GM23248 (cell line): Measurements from ENCODE around the gene CENPN. TPM values are rescaled to one million over a fixed set of nuclear protein-coding genes. Genes with fewer than 3 reads are reported as not detected.

Experiments
- DNase-seq: peaks from one replicate; pipeline ENCODE4 v3.0.0-alpha.2; 2015
- H2AFZ ChIP-seq: fragments of 200-600 bp; sonication (generic); 2 replicates; pipeline ENCODE4 v1.6.1; 2016; ENCODE audit warnings: antibody characterized with exemption
- H3F3A ChIP-seq: fragments of 200-600 bp; sonication (generic); 2 replicates; pipeline ENCODE4 v1.6.1; 2016; ENCODE audit warnings: mild to moderate bottlenecking, antibody characterized with exemption, mixed run types; ENCODE audit not compliant: insufficient read depth
- H3K27ac ChIP-seq: fragments of 200-600 bp; sonication (generic); 2 replicates; pipeline ENCODE4 v1.5.1; 2016; ENCODE audit warnings: mild to moderate bottlenecking
- H3K27me3 ChIP-seq: fragments of 200-600 bp; sonication (generic); replicated peaks from 2 replicates; pipeline ENCODE4 v1.6.1; 2016; ENCODE audit warnings: mild to moderate bottlenecking; ENCODE audit not compliant: insufficient read depth
- H3K36me3 ChIP-seq: fragments of 200-600 bp; sonication (generic); 2 replicates; pipeline ENCODE4 v1.6.1; 2016; ENCODE audit warnings: low read depth, mild to moderate bottlenecking
- H3K4me1 ChIP-seq: fragments of 200-600 bp; sonication (generic); 2 replicates; pipeline ENCODE4 v1.6.1; 2016; ENCODE audit warnings: mild to moderate bottlenecking; ENCODE audit not compliant: insufficient read depth
- H3K4me2 ChIP-seq: fragments of 200-600 bp; sonication (generic); one replicate; pipeline ENCODE4 v1.6.1; 2016; ENCODE audit warnings: mild to moderate bottlenecking; ENCODE audit not compliant: unreplicated experiment
- H3K4me3 ChIP-seq: fragments of 200-600 bp; sonication (generic); 2 replicates; pipeline ENCODE4 v1.5.1; 2016; ENCODE audit warnings: mild to moderate bottlenecking
- H3K79me2 ChIP-seq: fragments of 200-600 bp; sonication (generic); 2 replicates; pipeline ENCODE4 v1.6.1; 2016; ENCODE audit warnings: mild to moderate bottlenecking; ENCODE audit not compliant: insufficient read depth
- H3K9ac ChIP-seq: fragments of 200-600 bp; sonication (generic); 2 replicates; pipeline ENCODE4 v1.6.1; 2016; ENCODE audit warnings: mild to moderate bottlenecking
- H3K9me2 ChIP-seq: fragments of 200-600 bp; sonication (generic); 2 replicates; pipeline ENCODE4 v1.6.1; 2016; ENCODE audit warnings: mixed run types, mild to moderate bottlenecking, moderate library complexity; ENCODE audit not compliant: insufficient read depth
- H3K9me3 ChIP-seq: fragments of 200-600 bp; sonication (generic); one replicate; pipeline ENCODE4 v1.6.1; 2017; ENCODE audit warnings: low read depth
- H4K20me1 ChIP-seq: fragments of 200-600 bp; sonication (generic); 2 replicates; pipeline ENCODE4 v1.6.0; 2016; ENCODE audit not compliant: insufficient read depth
- EZH2 ChIP-seq: fragments of 200-600 bp; sonication (generic); IDR thresholded peaks from 2 replicates; pipeline ENCODE4 v1.6.1; 2018; ENCODE audit warnings: antibody characterized with exemption, mild to moderate bottlenecking; ENCODE audit not compliant: insufficient read depth, poor library complexity, severe bottlenecking
- EZH2phosphoT487 ChIP-seq: fragments of 200-600 bp; sonication (generic); IDR thresholded peaks from 2 replicates; pipeline ENCODE4 v1.6.1; 2018; ENCODE audit warnings: antibody characterized with exemption, moderate library complexity, mild to moderate bottlenecking, low read depth; ENCODE audit not compliant: insufficient read depth
- WGBS, 2 experiments: methylation state at CpG; one replicate each; pipeline ENCODE4 v1.1.6; 2015 to 2017; ENCODE audit warnings: low lambda C conversion rate in 2 of 2, low coverage in 1 of 2; ENCODE audit errors: missing lambda C conversion rate in 2 of 2; 5-methylcytosine and 5-hydroxymethylcytosine counted together
- in situ Hi-C: fragments of 300-500 bp; cut with MboI; formaldehyde crosslinking; loops from 2 replicates; pipeline ENCODE4 v1.15.0; 2020
- polyA plus RNA-seq: library from polyadenylated mRNA; unstranded; fragments of >200 nt; fragmentation: Nextera tagmentation; extraction: Ambion mirVana; gene quantifications from 2 replicates; pipeline ENCODE4 v1.2.1, GENCODE V29; 2016
- total RNA-seq: library from RNA; depleted of rRNA; stranded (reverse); fragments of >200 nt; shearing (Covaris generic); gene quantifications from 2 replicates; pipeline ENCODE4 v1.2.3, GENCODE V29; 2014

CENPN gene
- total and polyA plus RNA-seq, 2 experiments from 2014 or later: 29.0 to 29.2 TPM

DNA sequence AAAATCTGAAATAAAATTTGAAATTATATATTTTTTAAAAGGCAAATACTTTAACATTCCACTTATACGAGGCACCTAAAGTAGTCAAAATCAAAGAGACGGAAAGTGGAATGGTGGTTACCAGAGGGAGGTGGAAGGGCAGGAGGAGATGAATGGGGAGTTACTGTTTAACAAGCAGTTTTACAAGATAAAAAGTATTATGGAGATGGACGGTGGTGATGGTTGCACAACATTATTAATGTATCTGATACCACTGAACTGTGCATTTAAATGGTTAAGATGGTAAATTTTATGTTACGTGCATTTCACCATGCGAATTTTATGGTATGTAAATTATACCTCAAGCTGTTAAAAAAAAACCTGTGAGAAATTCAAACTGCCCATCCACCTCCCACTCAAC, 5.7 kb upstream of the CENPN start:
- WGBS, 2 experiments: 95 to 96% methylated on average over 5 of the region's 5 CpGs
- no peak overlapping the region for H3K4me2 ChIP-seq
- no peak overlapping the region for H3K9ac ChIP-seq
- H3K27ac ChIP-seq: no peak overlapping the region
- peaks cover 22% of the 10 kb centered on the region for H3K4me1 ChIP-seq
- no peaks in the 10 kb centered on the region for H3K27me3 ChIP-seq
- peaks cover 15% of the 10 kb centered on the region for H3F3A ChIP-seq
- H3K9me3 ChIP-seq: no peaks in the 10 kb centered on the region
- no peaks in the 10 kb centered on the region for H3K9me2 ChIP-seq
- DNase-seq: no peak
- H3K79me2 ChIP-seq: peaks cover 100% of the 10 kb centered on the region
- no peak overlapping the region for H3K4me3 ChIP-seq
- H4K20me1 ChIP-seq: no peaks in the 10 kb centered on the region
- no peak overlapping the region for H2AFZ ChIP-seq
- no peaks in the 10 kb centered on the region for H3K36me3 ChIP-seq
- in situ Hi-C loops: no loop called here
- TF ChIP-seq EZH2phosphoT487: no peak
- TF ChIP-seq EZH2: no peak

- peak overlapping the region; percentile 13 for H3K4me2 ChIP-seq
- no peaks in the 10 kb centered on the region for H3K36me3 ChIP-seq
- H3F3A ChIP-seq: peaks cover 21% of the 10 kb centered on the region
- no peak overlapping the region for H3K4me3 ChIP-seq
- peak overlapping the region; percentile 81 for H3K27ac ChIP-seq
- peaks cover 88% of the 10 kb centered on the region for H3K79me2 ChIP-seq
- no peaks in the 10 kb centered on the region for H3K27me3 ChIP-seq
- in situ Hi-C loops: no loop called here
- WGBS, 2 experiments: 94 to 95% methylated on average over 4 of the region's 4 CpGs
- DNase-seq: no peak
- no peaks in the 10 kb centered on the region for H4K20me1 ChIP-seq
- H3K9me2 ChIP-seq: no peaks in the 10 kb centered on the region
- peaks cover 11% of the 10 kb centered on the region for H3K4me1 ChIP-seq
- no peak overlapping the region for H2AFZ ChIP-seq
- peak overlapping the region; percentile 45; the same call in 1 of the 2 replicates for H3K9ac ChIP-seq
- H3K9me3 ChIP-seq: no peaks in the 10 kb centered on the region
- TF ChIP-seq EZH2: no peak
- no peak for TF ChIP-seq EZH2phosphoT487
Measured at GRCh38 chr16:81003064-81003463, 4.0 kb upstream of the CENPN start.

DNA sequence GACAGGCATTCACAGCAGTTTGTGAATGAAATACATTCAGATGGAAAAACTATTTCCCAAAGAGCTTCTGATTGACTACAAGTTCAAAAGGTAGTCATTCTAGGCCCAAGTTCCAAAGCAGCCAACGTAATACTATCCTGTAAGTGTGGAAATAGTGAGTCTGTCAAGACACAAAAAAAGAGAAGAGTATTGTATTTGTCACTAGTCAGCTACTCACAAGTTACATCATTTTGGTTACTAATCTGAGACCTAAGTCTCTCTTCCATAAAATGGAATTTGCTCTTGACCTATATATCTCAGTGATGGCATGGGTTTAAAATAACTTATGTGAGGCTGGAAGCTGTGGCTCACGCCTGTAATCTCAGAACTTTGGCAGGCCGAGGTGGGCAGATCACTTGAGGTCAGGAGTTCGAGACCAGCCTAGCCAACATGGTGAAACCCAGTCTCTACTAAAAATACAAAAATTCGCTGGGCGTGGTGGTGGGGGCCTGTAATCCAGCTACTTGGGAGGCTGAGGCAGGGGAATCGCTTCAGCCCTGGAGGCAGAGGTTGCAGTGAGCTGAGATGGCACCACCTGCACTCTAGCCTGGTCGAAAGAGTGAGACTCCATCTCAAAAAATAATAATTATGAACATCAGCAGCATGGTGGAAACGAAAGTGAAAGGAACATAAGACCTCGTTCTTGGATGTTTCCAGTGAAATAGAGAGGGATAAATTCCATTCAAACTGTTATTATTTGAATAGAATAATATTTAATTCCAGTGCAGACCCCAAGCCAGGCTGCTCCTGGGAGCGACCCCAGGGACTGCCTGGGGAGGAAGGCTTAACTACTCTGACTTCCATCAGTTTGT, 3.2 kb upstream of the CENPN start:
- Histone ChIP-seq H3K9me2 (no peaks in the 10 kb centered on the region), H3K36me3 (no peaks in the 10 kb centered on the region), H4K20me1 (no peaks in the 10 kb centered on the region), H3K4me3 (peak overlapping the region; percentile 94), H3F3A (peaks cover 21% of the 10 kb centered on the region), H3K4me1 (peaks cover 16% of the 10 kb centered on the region), H3K27me3 (no peaks in the 10 kb centered on the region), H2AFZ (peak overlapping the region; percentile 49), H3K9me3 (no peaks in the 10 kb centered on the region), H3K79me2 (peaks cover 88% of the 10 kb centered on the region), H3K27ac (peak overlapping the region; percentile 81), H3K9ac (peak overlapping the region; percentile 45), H3K4me2 (peak overlapping the region; percentile 64)
- peak; percentile 78 for DNase-seq
- 62% methylated on average over 11 of the region's 11 CpGs for WGBS, 2 experiments
- in situ Hi-C loops: no loop called here
- TF ChIP-seq EZH2: no peak
- TF ChIP-seq EZH2phosphoT487: no peak

- Histone ChIP-seq H3K27me3 (no peaks in the 10 kb centered on the region), H2AFZ (peak overlapping the region; percentile 49), H3K4me1 (peaks cover 16% of the 10 kb centered on the region), H3K9me3 (no peaks in the 10 kb centered on the region), H4K20me1 (no peaks in the 10 kb centered on the region), H3K79me2 (peaks cover 88% of the 10 kb centered on the region), H3F3A (peaks cover 21% of the 10 kb centered on the region), H3K27ac (peak overlapping the region; percentile 81), H3K4me3 (peak overlapping the region; percentile 94), H3K9me2 (no peaks in the 10 kb centered on the region), H3K9ac (peak overlapping the region; percentile 45), H3K36me3 (no peaks in the 10 kb centered on the region), H3K4me2 (peak overlapping the region; percentile 64)
- 6 to 8% methylated on average over 14 of the region's 14 CpGs for WGBS, 2 experiments
- TF ChIP-seq EZH2phosphoT487: no peak
- in situ Hi-C loops: no loop called here
- DNase-seq: peak; percentile 80
Measured at GRCh38 chr16:81004646-81005353, 2.2 kb upstream of the CENPN start.
